GM19099 (cell line): ENCODE results near the gene RNASEH2A.

Source experiments
- POLR2A ChIP-seq: IDR thresholded peaks from 3 replicates; pipeline ENCODE4 v1.6.1; 2011; ENCODE audit warnings: low read depth; ENCODE audit not compliant: insufficient read length; ENCODE audit errors: extremely low read depth

Gene RNASEH2A

DNA sequence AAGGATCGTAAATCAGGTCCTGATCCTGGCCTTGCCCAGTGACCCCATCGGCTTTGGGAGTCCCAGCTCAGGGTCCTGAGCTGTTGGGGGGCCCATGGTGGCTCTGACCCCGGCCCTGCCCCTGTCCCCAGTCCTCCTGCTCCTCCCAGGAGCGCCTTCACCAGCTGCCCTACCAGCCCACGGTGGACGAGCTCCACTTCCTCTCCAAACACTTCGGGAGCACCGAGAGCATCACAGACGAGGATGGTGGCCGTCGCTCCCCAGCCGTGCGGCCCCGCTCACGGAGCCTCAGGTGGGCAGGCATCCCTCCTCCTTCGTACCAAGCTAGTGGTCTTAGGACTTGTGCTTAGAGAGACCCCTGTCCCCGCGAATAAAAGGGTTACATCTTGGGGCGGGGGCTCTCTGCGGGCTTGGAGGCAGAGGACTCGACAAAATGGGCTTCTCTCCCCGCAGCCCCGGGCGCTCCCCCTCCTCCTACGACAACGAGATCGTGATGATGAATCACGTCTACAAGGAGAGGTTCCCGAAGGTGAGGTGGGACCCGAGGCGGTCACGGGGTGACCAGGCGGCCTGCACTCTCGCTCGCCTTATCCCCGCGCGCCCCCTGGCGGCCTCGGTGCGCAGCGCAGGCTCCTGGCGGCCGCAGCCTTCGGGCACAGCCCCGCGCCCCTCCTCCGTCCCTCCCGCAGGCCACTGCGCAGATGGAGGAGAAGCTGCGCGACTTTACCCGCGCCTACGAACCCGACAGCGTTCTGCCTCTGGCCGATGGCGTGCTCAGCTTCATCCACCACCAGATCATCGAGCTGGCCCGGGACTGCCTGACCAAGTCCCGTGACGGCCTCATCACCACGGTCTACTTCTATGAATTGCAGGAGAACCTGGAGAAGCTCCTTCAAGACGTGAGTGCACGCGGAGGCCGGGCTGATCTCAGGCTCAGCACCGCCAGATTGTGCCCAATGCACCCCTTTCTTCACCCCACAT lies 41.1 kb downstream of the RNASEH2A start:
- no peak for TF ChIP-seq POLR2A

DNA sequence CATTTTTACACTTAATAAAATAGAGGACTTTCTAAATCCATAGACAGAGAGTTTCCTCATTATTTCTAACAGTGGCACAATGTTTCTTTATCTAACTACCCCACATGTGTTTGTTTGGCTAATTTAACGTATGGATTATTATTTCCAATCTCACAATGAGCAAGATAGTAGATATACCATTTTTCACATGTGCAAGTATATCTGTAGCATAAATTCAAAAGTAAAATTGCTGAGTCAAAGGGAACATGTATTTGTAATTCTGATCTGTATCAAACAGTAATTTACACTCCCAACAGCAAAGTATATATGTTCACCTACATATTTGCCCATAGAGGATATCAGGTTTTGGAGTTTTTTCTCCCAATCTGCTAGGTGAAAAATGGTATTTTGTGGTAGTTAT lies 50.3 kb downstream of the RNASEH2A start:
- no peak for TF ChIP-seq POLR2A

DNA sequence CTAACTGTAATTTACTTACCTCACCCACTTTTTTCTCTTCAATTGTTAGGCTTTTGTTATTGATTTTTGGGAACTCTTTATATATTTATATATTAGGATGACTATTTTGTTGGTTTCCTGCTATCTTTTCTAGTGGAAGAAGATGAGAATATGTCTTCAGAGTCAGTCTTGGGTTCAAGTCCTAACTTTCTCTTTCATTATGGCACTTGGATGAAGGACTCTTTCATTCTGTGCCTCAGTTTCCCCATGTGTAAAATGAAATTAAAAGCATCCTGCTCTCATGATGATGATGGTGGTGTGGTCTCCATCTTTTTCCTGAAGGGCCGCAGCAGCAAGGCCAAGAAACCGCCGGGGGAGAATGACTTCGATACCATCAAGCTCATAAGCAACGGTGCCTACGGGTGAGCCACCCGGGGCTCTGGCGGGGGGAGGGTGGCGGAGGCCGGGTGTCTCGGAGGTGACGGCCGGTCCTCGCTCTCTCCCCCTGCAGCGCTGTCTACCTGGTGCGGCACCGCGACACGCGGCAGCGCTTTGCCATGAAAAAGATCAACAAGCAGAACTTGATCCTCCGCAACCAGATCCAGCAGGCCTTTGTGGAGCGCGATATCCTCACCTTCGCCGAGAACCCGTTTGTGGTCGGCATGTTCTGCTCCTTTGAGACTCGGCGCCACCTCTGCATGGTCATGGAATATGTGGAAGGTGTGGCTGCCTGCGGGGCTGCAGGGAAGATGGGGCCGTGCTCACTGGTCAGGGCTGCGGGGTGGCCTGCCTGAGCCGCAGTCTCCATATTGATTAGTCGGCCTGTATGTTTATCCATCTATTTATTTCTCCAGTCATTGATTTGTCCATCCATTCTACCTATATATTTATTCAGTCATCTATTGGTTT lies 51.9 kb downstream of the RNASEH2A start:
- no peak for TF ChIP-seq POLR2A

GRCh38 chr19:12859546-12859945 lies 53.2 kb downstream of the RNASEH2A start:
- TF ChIP-seq POLR2A, result no peak
